AG09319 (cell line): ENCODE results near the gene ARHGEF10L.

ENCODE experiments used
- DNase-seq: peaks from one replicate; pipeline ENCODE4 v3.0.0-alpha.2; 2010; ENCODE audit warnings: low read depth; ENCODE audit errors: extremely low read depth
- TF ChIP-seq, protein P1 (sequence below): IDR thresholded peaks from 2 replicates; pipeline ENCODE4 v1.5.1; 2011; ENCODE audit warnings: low read depth, mild to moderate bottlenecking, inconsistent platforms, low read length, moderate library complexity

The ARHGEF10L gene

GRCh38 chr1:17646444-17647280, 107.2 kb downstream of the ARHGEF10L start:
- no peak for DNase-seq
- TF ChIP-seq, protein P1, sequence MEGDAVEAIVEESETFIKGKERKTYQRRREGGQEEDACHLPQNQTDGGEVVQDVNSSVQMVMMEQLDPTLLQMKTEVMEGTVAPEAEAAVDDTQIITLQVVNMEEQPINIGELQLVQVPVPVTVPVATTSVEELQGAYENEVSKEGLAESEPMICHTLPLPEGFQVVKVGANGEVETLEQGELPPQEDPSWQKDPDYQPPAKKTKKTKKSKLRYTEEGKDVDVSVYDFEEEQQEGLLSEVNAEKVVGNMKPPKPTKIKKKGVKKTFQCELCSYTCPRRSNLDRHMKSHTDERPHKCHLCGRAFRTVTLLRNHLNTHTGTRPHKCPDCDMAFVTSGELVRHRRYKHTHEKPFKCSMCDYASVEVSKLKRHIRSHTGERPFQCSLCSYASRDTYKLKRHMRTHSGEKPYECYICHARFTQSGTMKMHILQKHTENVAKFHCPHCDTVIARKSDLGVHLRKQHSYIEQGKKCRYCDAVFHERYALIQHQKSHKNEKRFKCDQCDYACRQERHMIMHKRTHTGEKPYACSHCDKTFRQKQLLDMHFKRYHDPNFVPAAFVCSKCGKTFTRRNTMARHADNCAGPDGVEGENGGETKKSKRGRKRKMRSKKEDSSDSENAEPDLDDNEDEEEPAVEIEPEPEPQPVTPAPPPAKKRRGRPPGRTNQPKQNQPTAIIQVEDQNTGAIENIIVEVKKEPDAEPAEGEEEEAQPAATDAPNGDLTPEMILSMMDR: no peak

GRCh38 chr1:17648457-17649145, 109.1 kb downstream of the ARHGEF10L start:
- TF ChIP-seq, protein P1: no peak
- DNase-seq: no peak

GRCh38 chr1:17649371-17650106, 110.0 kb downstream of the ARHGEF10L start:
- no peak for DNase-seq
- TF ChIP-seq, protein P1: no peak

DNA sequence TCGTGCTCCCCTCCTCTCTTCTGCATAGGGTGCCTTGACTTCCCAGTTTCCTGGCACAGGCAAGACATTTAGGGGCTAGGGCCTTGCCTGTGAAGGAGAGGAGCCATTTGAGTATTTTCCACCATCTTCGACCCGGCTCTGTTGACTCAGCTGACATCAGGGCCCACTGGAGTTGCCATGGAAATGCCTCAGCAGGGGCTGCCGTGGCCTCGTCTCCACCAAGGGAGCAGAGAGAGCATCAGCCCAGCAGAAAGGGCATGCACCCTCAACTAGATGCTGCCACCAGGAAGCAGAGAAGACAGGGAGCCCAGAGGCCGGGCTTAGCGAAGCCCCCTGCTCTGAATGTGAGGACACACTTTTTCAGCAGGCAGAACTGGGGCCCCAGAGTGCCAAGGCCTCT, 113.8 kb downstream of the ARHGEF10L start:
- no peak for DNase-seq
- TF ChIP-seq, protein P1: no peak

DNA sequence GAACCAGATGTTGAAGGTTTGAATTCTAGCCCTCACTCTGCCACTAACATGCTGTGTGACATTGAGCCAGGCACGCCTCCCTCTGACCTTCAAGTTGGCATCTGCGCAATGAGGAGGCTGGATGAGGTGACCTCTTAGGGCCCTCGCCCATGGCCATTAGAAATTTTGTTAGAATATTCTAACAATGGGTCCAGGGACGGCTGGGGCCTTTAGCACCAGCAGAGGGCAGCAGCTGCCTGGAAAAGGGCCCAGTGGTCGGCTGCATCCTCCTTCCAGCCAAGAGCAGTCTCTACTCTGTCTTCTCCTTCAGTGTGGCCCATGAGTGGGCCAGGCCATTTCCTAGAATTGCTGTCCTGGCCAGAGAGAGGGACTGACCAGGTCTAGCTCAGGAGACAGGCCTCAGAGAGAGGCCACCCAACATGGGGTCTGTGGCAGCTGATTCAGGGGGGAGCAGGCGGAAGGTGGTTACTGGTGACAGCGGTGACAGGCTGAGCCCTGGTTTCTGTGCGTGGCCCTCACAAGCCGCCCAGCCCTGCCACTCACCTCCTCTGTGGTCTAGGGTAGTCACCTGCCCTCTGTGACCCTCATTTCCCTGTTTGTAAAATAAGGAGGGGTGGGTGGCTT, 114.3 kb downstream of the ARHGEF10L start:
- no peak for DNase-seq
- TF ChIP-seq, protein P1: peak; percentile 78

DNA sequence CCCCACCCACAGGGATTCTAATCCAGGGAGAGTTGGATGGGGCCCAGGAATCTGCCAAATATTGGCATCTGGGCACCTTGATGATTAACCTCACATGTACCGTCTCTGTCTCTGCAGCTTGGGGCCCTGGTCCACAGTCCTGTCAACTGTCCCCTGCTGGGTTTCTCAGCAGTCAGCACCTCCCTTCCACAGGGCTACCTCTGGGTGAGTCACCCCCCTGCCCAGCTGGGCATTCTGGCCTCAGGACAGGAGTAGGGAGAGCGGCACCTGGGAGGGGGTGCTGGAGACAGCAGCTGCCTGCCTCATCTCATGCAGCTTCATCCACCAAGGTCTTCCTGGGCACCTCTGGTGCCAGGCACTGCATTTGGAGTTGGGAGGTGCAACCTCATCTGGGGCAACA, 115.0 kb downstream of the ARHGEF10L start:
- no peak for DNase-seq
- TF ChIP-seq, protein P1: no peak
